CD1c-positive myeloid dendritic cell (primary cell): Measurements from ENCODE around the gene CATSPER1.
A peak's percentile ranks its signal among the peaks of the same experiment; 100 is the strongest.

ENCODE experiments used
- DNase-seq: peaks from one replicate; pipeline ENCODE4 v3.0.0-alpha.2; 2016; ENCODE audit errors: extremely low spot score

CATSPER1 gene

GRCh38 chr11:65968600-65969482 lies 57.4 kb downstream of the CATSPER1 start:
- peak; percentile 86 for DNase-seq

- no peak for DNase-seq
Observed at GRCh38 chr11:65967329-65967934, 58.8 kb downstream of the CATSPER1 start.
